WERI-Rb-1 (cell line): Measurements from ENCODE around the gene MAML2.
A peak's percentile ranks its signal among the peaks of the same experiment; 100 is the strongest.

Experiments used
- DNase-seq: peaks from one replicate; pipeline ENCODE4 v3.0.0-alpha.2; 2020
- H3K27ac ChIP-seq: fragments of 250-450 bp; sonication (Bioruptor Pico); 2 replicates; pipeline ENCODE4 v1.5.1; 2020; ENCODE audit warnings: mild to moderate bottlenecking, moderate library complexity
- H3K27me3 ChIP-seq: fragments of 250-450 bp; sonication (Bioruptor Pico); 2 replicates; pipeline ENCODE4 v1.5.1; 2021; ENCODE audit warnings: mild to moderate bottlenecking, low read depth, moderate library complexity; ENCODE audit not compliant: insufficient read depth, severe bottlenecking
- H3K36me3 ChIP-seq: fragments of 250-450 bp; sonication (Bioruptor Pico); 2 replicates; pipeline ENCODE4 v1.5.1; 2020; ENCODE audit warnings: mild to moderate bottlenecking, moderate library complexity
- H3K4me3 ChIP-seq: 2 replicates; pipeline ENCODE4 v1.5.1; 2011; ENCODE audit warnings: low read depth, mild to moderate bottlenecking, control low read depth, low read length
- H3K9me3 ChIP-seq: fragments of 250-450 bp; sonication (Bioruptor Pico); 2 replicates; pipeline ENCODE4 v1.5.1; 2021; ENCODE audit warnings: mild to moderate bottlenecking, moderate library complexity; ENCODE audit not compliant: severe bottlenecking
- CTCF ChIP-seq: IDR thresholded peaks from 2 replicates; pipeline ENCODE4 v1.5.1; 2011; ENCODE audit warnings: low read depth, mild to moderate bottlenecking, control low read depth, inconsistent platforms, low read length

The MAML2 gene

GRCh38 chr11:96180341-96180740, 162.7 kb downstream of the MAML2 start:
- no peak for TF ChIP-seq CTCF
- Histone ChIP-seq H3K4me3 (no peak overlapping the region), H3K27ac (no peak overlapping the region)

GRCh38 chr11:96179905-96180304, 163.1 kb downstream of the MAML2 start:
- no peak for DNase-seq

More at GRCh38 chr11:96180341-96180740, 162.7 kb downstream of the MAML2 start:
- Histone ChIP-seq H3K9me3 (no peaks in the 10 kb centered on the region), H3K27me3 (no peaks in the 10 kb centered on the region), H3K36me3 (no peaks in the 10 kb centered on the region; the same call in 1 of the 2 replicates)
- no peak for DNase-seq

GRCh38 chr11:96178887-96179279, 164.1 kb downstream of the MAML2 start:
- peak; percentile 31 for DNase-seq
- Histone ChIP-seq H3K9me3 (no peaks in the 10 kb centered on the region), H3K4me3 (no peak overlapping the region), H3K27ac (peak overlapping the region; percentile 84), H3K27me3 (no peaks in the 10 kb centered on the region), H3K36me3 (no peaks in the 10 kb centered on the region; the same call in 1 of the 2 replicates)
- no peak for TF ChIP-seq CTCF

More at GRCh38 chr11:96179905-96180304, 163.1 kb downstream of the MAML2 start:
- Histone ChIP-seq H3K27me3 (no peaks in the 10 kb centered on the region), H3K27ac (peak overlapping the region; percentile 84), H3K9me3 (no peaks in the 10 kb centered on the region), H3K4me3 (no peak overlapping the region), H3K36me3 (no peaks in the 10 kb centered on the region; the same call in 1 of the 2 replicates)
- no peak for TF ChIP-seq CTCF

GRCh38 chr11:96178049-96178886, 164.7 kb downstream of the MAML2 start:
- Histone ChIP-seq H3K4me3 (no peak overlapping the region), H3K27ac (peak overlapping the region; percentile 84), H3K27me3 (no peaks in the 10 kb centered on the region), H3K36me3 (no peaks in the 10 kb centered on the region; the same call in none of the 2 replicates), H3K9me3 (no peaks in the 10 kb centered on the region)
- peak; percentile 40 for DNase-seq
- TF ChIP-seq CTCF = no peak

- Histone ChIP-seq H3K36me3 (no peaks in the 10 kb centered on the region; the same call in none of the 2 replicates), H3K9me3 (no peaks in the 10 kb centered on the region), H3K27me3 (no peaks in the 10 kb centered on the region), H3K4me3 (no peak overlapping the region), H3K27ac (peak overlapping the region; percentile 44; the same call in 1 of the 2 replicates)
- TF ChIP-seq CTCF = no peak
- DNase-seq = no peak
Observed at GRCh38 chr11:96177146-96177545, 165.8 kb downstream of the MAML2 start.

- no peak for DNase-seq
Observed at GRCh38 chr11:96173906-96174305, 169.1 kb downstream of the MAML2 start.

More at GRCh38 chr11:96173906-96174305, 169.1 kb downstream of the MAML2 start:
- no peaks in the 10 kb centered on the region for H3K27me3 ChIP-seq
- H3K36me3 ChIP-seq = no peaks in the 10 kb centered on the region; the same call in 1 of the 2 replicates
- TF ChIP-seq CTCF = no peak
- no peak overlapping the region for H3K27ac ChIP-seq
- no peak overlapping the region for H3K4me3 ChIP-seq
- no peaks in the 10 kb centered on the region for H3K9me3 ChIP-seq
